Measurements from ENCODE around the gene CFAP58.

GRCh38 chr10:104456802-104457542 is 103.3 kb downstream of the CFAP58 start:
- TF ChIP-seq CTCF (conservative IDR thresholded peaks at IDR 0.05 in 1 of 2, IDR thresholded peaks at IDR 0.05 in 1 of 2; ENCODE audit: extremely low read depth in 1 of 2, insufficient read depth in 1 of 2, low read depth in 1 of 2, low read length in 2 of 2), result no peak
- no peak for TF ChIP-seq EZH2 (IDR thresholded peaks at IDR 0.05; ENCODE audit: borderline replicate concordance, low read length)

Measured in mammary epithelial cell (primary cell).